Right ventricle myocardium superior (tissue), 1 donor: Measurements from ENCODE around the gene CD160. TPM values are rescaled to one million over a fixed set of nuclear protein-coding genes. Genes with fewer than 3 reads are reported as not detected.
"Not testable (repeated sequence)": the region's sequence is repeated elsewhere in the genome, so short reads cannot be mapped to it uniquely, and the experiment has no call there.

Experiments
- ATAC-seq: fragments of 200-7000 bp; cut with Tn5 transposase; one replicate; pipeline ENCODE4 v1.9.1; 2020; ENCODE audit warnings: mild to moderate bottlenecking; ENCODE audit not compliant: poor library complexity
- DNase-seq: peaks from one replicate; pipeline ENCODE4 v3.0.0-alpha.2; 2020
- intact Hi-C: fragments of 100-400 bp; cut with DNase I; formaldehyde crosslinking; loops from one replicate; pipeline ENCODE4 v1.11.2; 2022
- total RNA-seq: library from RNA; stranded (reverse); fragmentation: NEBNext Ultra II Directional; extraction: Animal tissue kit (Norgen Biotek cat#: 25700); gene quantifications from one replicate; pipeline ENCODE4 v1.2.1, GENCODE V29; 2021
- donor health status: DM: no; HTN: yes; CAD: no; lungs with severe emphysema.

Gene CD160
- total RNA-seq, 1 donor from 2014 or later = not detected

GRCh38 chr1:145707183-145707867, 12.0 kb upstream of the CD160 start, which contains the start of gene PDZK1:
TSS of gene PDZK1 (minus strand) at chr1:145707368. CDS start at chr1:145688021, 19,347 bp downstream.
- DNase-seq (no peak), ATAC-seq (no peak)
- intact Hi-C loops = no loop called here

GRCh38 chr1:145708063-145708462, 11.2 kb upstream of the CD160 start:
- intact Hi-C loops = no loop called here
- DNase-seq = no peak
- ATAC-seq = no peak

GRCh38 chr1:145710291-145711027, 8.8 kb upstream of the CD160 start:
- DNase-seq (no peak), ATAC-seq (no peak)
- intact Hi-C loops = no loop called here

- intact Hi-C loops = no loop called here
- DNase-seq = no peak
- ATAC-seq = no peak
These were observed 8.1 kb upstream of the CD160 start for GRCh38 chr1:145711213-145711651.

GRCh38 chr1:145714524-145715111, 4.7 kb upstream of the CD160 start:
- DNase-seq = peak; percentile 65
- peak; percentile 96 for ATAC-seq
- intact Hi-C loops = no loop called here

- DNase-seq (no peak), ATAC-seq (no peak)
- intact Hi-C loops = no loop called here
These were observed 2.5 kb upstream of the CD160 start for GRCh38 chr1:145716641-145717345.

- no peak for DNase-seq
- no peak for ATAC-seq
- intact Hi-C loops = no loop called here
These were observed 1.5 kb upstream of the CD160 start for GRCh38 chr1:145717833-145718232.

- DNase-seq, intact Hi-C loops, ATAC-seq: not testable (repeated sequence)
These were observed 834 bp upstream of the CD160 start for GRCh38 chr1:145718465-145718864.

GRCh38 chr1:145720556-145720877, 1.2 kb downstream of the CD160 start:
- no peak for DNase-seq
- ATAC-seq = no peak
- intact Hi-C loops = no loop called here

GRCh38 chr1:145720878-145721671, 1.8 kb downstream of the CD160 start:
- intact Hi-C loops = no loop called here

GRCh38 chr1:145726193-145726592, 6.9 kb downstream of the CD160 start:
- DNase-seq, ATAC-seq, intact Hi-C loops: not testable (repeated sequence)

More at GRCh38 chr1:145720878-145721671, 1.8 kb downstream of the CD160 start:
- ATAC-seq = peak; percentile 96
- peak; percentile 83 for DNase-seq

- DNase-seq = no peak
- intact Hi-C loops = no loop called here
- no peak for ATAC-seq
These were observed 9.9 kb downstream of the CD160 start for GRCh38 chr1:145729196-145729595.

- ATAC-seq (no peak), DNase-seq (no peak)
- intact Hi-C loops = no loop called here
These were observed 10.6 kb downstream of the CD160 start for GRCh38 chr1:145729666-145730436.

GRCh38 chr1:145730467-145730866, 11.2 kb downstream of the CD160 start:
- intact Hi-C loops = no loop called here
- no peak for DNase-seq
- ATAC-seq = no peak

GRCh38 chr1:145730900-145731299, 11.6 kb downstream of the CD160 start:
- DNase-seq (no peak), ATAC-seq (no peak)
- intact Hi-C loops = no loop called here

- DNase-seq (no peak), ATAC-seq (no peak)
- intact Hi-C loops = no loop called here
These were observed 16.9 kb downstream of the CD160 start for GRCh38 chr1:145736191-145736590.

GRCh38 chr1:145740269-145740668, 21.0 kb downstream of the CD160 start:
- intact Hi-C loops = no loop called here
- no peak for DNase-seq
- no peak for ATAC-seq
